ENCODE measurements around the gene GANC. TPM values are rescaled to one million over a fixed set of nuclear protein-coding genes. Genes with fewer than 3 reads are reported as not detected.

GANC gene
- total and polyA plus RNA-seq, 5 donors = 7.4 to 24.3 (median 20.8) TPM

- 95% methylated on average over 7 of the region's 7 CpGs for WGBS
- Histone ChIP-seq H3K9me3 (ENCODE audit: control insufficient read depth, low read length) (no peaks in the 10 kb centered on the region), H3K4me1 (ENCODE audit: control insufficient read depth, insufficient read depth, low read length) (no peaks in the 10 kb centered on the region), H3K27ac (ENCODE audit: low read length) (no peak overlapping the region), H3K4me3 (ENCODE audit: low read length) (no peak overlapping the region), H3K27me3 (ENCODE audit: control insufficient read depth, insufficient read depth) (no peaks in the 10 kb centered on the region)
- no peak for ATAC-seq
- no peak for DNase-seq
- intact Hi-C loops (cut with DNase I) = loop anchor here in 1 of 4 donors (10.0 kb wide), 1 partner anchor 51 kb away; no protein-coding TSS in a partner anchor
These were observed 130.4 kb downstream of the GANC start for GRCh38 chr15:42403389-42403788.

- Histone ChIP-seq H3K4me1 (ENCODE audit: control insufficient read depth, insufficient read depth, low read length) (no peaks in the 10 kb centered on the region), H3K27ac (ENCODE audit: low read length) (no peak overlapping the region), H3K4me3 (ENCODE audit: low read length) (no peak overlapping the region), H3K27me3 (ENCODE audit: control insufficient read depth, insufficient read depth) (no peaks in the 10 kb centered on the region), H3K9me3 (ENCODE audit: control insufficient read depth, low read length) (no peaks in the 10 kb centered on the region)
- intact Hi-C loops (cut with DNase I) = loop anchor here in 1 of 4 donors (10.0 kb wide), 1 partner anchor 50 kb away; no protein-coding TSS in a partner anchor
- ATAC-seq (no peak), DNase-seq (no peak)
- WGBS = 81% methylated on average over 12 of the region's 12 CpGs
These were observed 131.6 kb downstream of the GANC start for GRCh38 chr15:42404461-42405235.

GRCh38 chr15:42405863-42406482 is 133.0 kb downstream of the GANC start:
- Histone ChIP-seq H3K4me1 (ENCODE audit: control insufficient read depth, insufficient read depth, low read length) (no peaks in the 10 kb centered on the region), H3K27ac (ENCODE audit: low read length) (no peak overlapping the region), H3K27me3 (ENCODE audit: control insufficient read depth, insufficient read depth) (no peaks in the 10 kb centered on the region), H3K9me3 (ENCODE audit: control insufficient read depth, low read length) (no peaks in the 10 kb centered on the region), H3K4me3 (ENCODE audit: low read length) (no peak overlapping the region)
- ATAC-seq (no peak), DNase-seq (no peak)
- WGBS = 62% methylated on average over 6 of the region's 6 CpGs
- intact Hi-C loops (cut with DNase I) = loop anchor here in 1 of 4 donors (10.0 kb wide), 1 partner anchor 49 kb away; no protein-coding TSS in a partner anchor

Other genes with a start within 250 kb of the GANC start
- not detected for gene PLA2G4D, start 178.6 kb upstream of the GANC start, total RNA-seq
- gene PLA2G4D, start 178.6 kb upstream of the GANC start, polyA plus RNA-seq = not detected
- gene PLA2G4F, start 116.6 kb upstream of the GANC start, total RNA-seq = 1 to 10 TPM in 2 of 4 donors, under 1 TPM in 1, not detected in 1; 0.54 to 3.0 (median 1.2) TPM
- 1.1 TPM for gene PLA2G4F, start 116.6 kb upstream of the GANC start, polyA plus RNA-seq
- 10 to 100 TPM; 45.1 to 53.3 (median 48.3) TPM for gene VPS39, start 64.9 kb upstream of the GANC start, total RNA-seq
- 35.5 TPM for gene VPS39, start 64.9 kb upstream of the GANC start, polyA plus RNA-seq
- gene TMEM87A, start 232 bp downstream of the GANC start, total RNA-seq = 10 to 100 TPM; 20.5 to 33.6 (median 23.2) TPM
- 13.6 TPM for gene TMEM87A, start 232 bp downstream of the GANC start, polyA plus RNA-seq
- gene CAPN3, start 86.3 kb downstream of the GANC start, total RNA-seq = 10 to 100 TPM in 1 of 4 donors, 1 to 10 TPM in 3; 6.8 to 11.3 (median 7.2) TPM
- gene CAPN3, start 86.3 kb downstream of the GANC start, polyA plus RNA-seq = 11.4 TPM
- gene ZNF106, start 217.9 kb downstream of the GANC start, total RNA-seq = 100 to 1,000 TPM; 408 to 507 (median 423) TPM
- 94.6 TPM for gene ZNF106, start 217.9 kb downstream of the GANC start, polyA plus RNA-seq
- 10 to 100 TPM; 33.7 to 42.7 (median 39.0) TPM for gene SNAP23, start 222.4 kb downstream of the GANC start, total RNA-seq
- 28.4 TPM for gene SNAP23, start 222.4 kb downstream of the GANC start, polyA plus RNA-seq